ENCODE results near the gene PTBP1.

The PTBP1 gene

GRCh38 chr19:795073-795611 is 2.1 kb upstream of the PTBP1 start:
- TF ChIP-seq CTCF (IDR thresholded peaks at IDR 0.05; ENCODE audit: control extremely low read depth, extremely low read depth, low read depth, missing control alignments): no peak
- DNase-seq (ENCODE audit: extremely low spot score): no peak
- CTCF ChIA-PET: interaction anchor here (1.0 to 1.6 kb wide), 2 partner anchors 26 to 43 kb away, joined by 3 read pairs; no protein-coding TSS in a partner anchor
- POLR2A ChIA-PET: interaction anchor here (0.6 kb wide), 1 partner anchor 111 kb away, joined by 4 read pairs; no protein-coding TSS in a partner anchor

GRCh38 chr19:795691-796581 is 1.3 kb upstream of the PTBP1 start:
- ChIA-PET POLR2A (interaction anchor here (0.6 to 1.0 kb wide), 2 partner anchors 110 to 217 kb away, joined by 3 to 4 read pairs; no protein-coding TSS in a partner anchor), CTCF (interaction anchor here (1.0 to 1.6 kb wide), 2 partner anchors 27 to 43 kb away, joined by 3 read pairs; no protein-coding TSS in a partner anchor)
- TF ChIP-seq CTCF (IDR thresholded peaks at IDR 0.05; ENCODE audit: control extremely low read depth, extremely low read depth, low read depth, missing control alignments): no peak
- DNase-seq (ENCODE audit: extremely low spot score): no peak

GRCh38 chr19:797528-798414 is 519 bp downstream of the PTBP1 start:
- ChIA-PET CTCF (no interaction called here), POLR2A (interaction anchor here (0.5 to 1.1 kb wide), 2 partner anchors 17 to 81 kb away, joined by 3 to 4 read pairs; no protein-coding TSS in a partner anchor)
- DNase-seq (ENCODE audit: extremely low spot score): peak; percentile 98
- no peak for TF ChIP-seq CTCF (IDR thresholded peaks at IDR 0.05; ENCODE audit: control extremely low read depth, extremely low read depth, low read depth, missing control alignments)

- ChIA-PET CTCF (no interaction called here), POLR2A (interaction anchor here (0.5 to 3.3 kb wide), 4 partner anchors 12 to 81 kb away, joined by 3 to 14 read pairs (median 4); no protein-coding TSS in a partner anchor)
- peak; percentile 28 for DNase-seq (ENCODE audit: extremely low spot score)
- no peak for TF ChIP-seq CTCF (IDR thresholded peaks at IDR 0.05; ENCODE audit: control extremely low read depth, extremely low read depth, low read depth, missing control alignments)
These were observed 1.3 kb downstream of the PTBP1 start for GRCh38 chr19:798415-799075.

GRCh38 chr19:799076-799881 is 2.0 kb downstream of the PTBP1 start:
- POLR2A ChIA-PET: interaction anchor here (0.7 to 3.3 kb wide), 3 partner anchors 11 to 79 kb away, joined by 3 to 14 read pairs (median 3); no protein-coding TSS in a partner anchor
- no peak for TF ChIP-seq CTCF (IDR thresholded peaks at IDR 0.05; ENCODE audit: control extremely low read depth, extremely low read depth, low read depth, missing control alignments)
- no peak for DNase-seq (ENCODE audit: extremely low spot score)
- CTCF ChIA-PET: no interaction called here
